Astrocyte (in vitro differentiated cells and primary cell): ENCODE data around the gene P2RY6. TPM values are rescaled to one million over a fixed set of nuclear protein-coding genes. Genes with fewer than 3 reads are reported as not detected.

Experiments
- DNase-seq: peaks from one replicate; pipeline ENCODE4 v3.0.0-alpha.2; 2010; ENCODE audit warnings: low read depth
- FAIRE-seq: peaks from 2 replicates; lab custom pipeline; 2011; peaks lifted over from hg19 to GRCh38; lab: Jason Lieb, UNC
- H2AFZ ChIP-seq: 2 replicates; pipeline ENCODE4 v1.6.0; 2012; ENCODE audit warnings: low read depth, low read length, inconsistent platforms
- H3K27ac ChIP-seq: 2 replicates; pipeline ENCODE4 v1.5.1; 2011; ENCODE audit warnings: low read depth, low read length, inconsistent platforms
- H3K27me3 ChIP-seq: 2 replicates; pipeline ENCODE4 v1.6.0; 2011; ENCODE audit warnings: low read length, inconsistent platforms; ENCODE audit not compliant: insufficient read depth
- H3K36me3 ChIP-seq: 2 replicates; pipeline ENCODE4 v1.5.1; 2011; ENCODE audit warnings: low read length, inconsistent platforms; ENCODE audit not compliant: insufficient read depth
- H3K4me1 ChIP-seq: 2 replicates; pipeline ENCODE4 v1.5.1; 2011; ENCODE audit warnings: low read length, inconsistent platforms; ENCODE audit not compliant: insufficient read depth
- H3K4me2 ChIP-seq: 2 replicates; pipeline ENCODE4 v1.6.0; 2012; ENCODE audit warnings: low read length, inconsistent platforms
- H3K4me3 ChIP-seq: 2 replicates; pipeline ENCODE4 v1.5.1; 2011; ENCODE audit warnings: low read depth, mild to moderate bottlenecking, low read length, inconsistent platforms; ENCODE audit not compliant: insufficient read depth
- H3K79me2 ChIP-seq: 2 replicates; pipeline ENCODE4 v1.6.0; 2012; ENCODE audit warnings: mild to moderate bottlenecking, low read length, inconsistent platforms; ENCODE audit not compliant: insufficient read depth
- H3K9ac ChIP-seq: 2 replicates; pipeline ENCODE4 v1.6.0; 2012; ENCODE audit warnings: mild to moderate bottlenecking, low read length, inconsistent platforms
- H3K9me3 ChIP-seq: 2 replicates; pipeline ENCODE4 v1.5.1; 2012; ENCODE audit warnings: low read depth, mild to moderate bottlenecking, low read length, inconsistent platforms; ENCODE audit not compliant: insufficient read depth
- H4K20me1 ChIP-seq: 2 replicates; pipeline ENCODE4 v1.6.0; 2012; ENCODE audit warnings: low read length, inconsistent platforms; ENCODE audit not compliant: insufficient read depth
- H3K27ac Mint-ChIP-seq: one replicate; pipeline ENCODE4 v1.8.0; 2021; ENCODE audit warnings: mild to moderate bottlenecking, mixed read lengths; ENCODE audit not compliant: unreplicated experiment
- H3K27me3 Mint-ChIP-seq: one replicate; pipeline ENCODE4 v1.8.0; 2021; ENCODE audit warnings: low read depth, mixed read lengths; ENCODE audit not compliant: unreplicated experiment
- H3K36me3 Mint-ChIP-seq: one replicate; pipeline ENCODE4 v1.8.0; 2021; ENCODE audit warnings: low read depth, mixed read lengths; ENCODE audit not compliant: unreplicated experiment
- H3K4me1 Mint-ChIP-seq: one replicate; pipeline ENCODE4 v1.8.0; 2021; ENCODE audit warnings: low read depth, mixed read lengths; ENCODE audit not compliant: unreplicated experiment
- H3K4me3 Mint-ChIP-seq: one replicate; pipeline ENCODE4 v1.8.0; 2021; ENCODE audit warnings: mild to moderate bottlenecking, moderate library complexity, mixed read lengths; ENCODE audit not compliant: unreplicated experiment
- H3K9me3 Mint-ChIP-seq: one replicate; pipeline ENCODE4 v1.8.0; 2021; ENCODE audit warnings: mild to moderate bottlenecking, mixed read lengths; ENCODE audit not compliant: unreplicated experiment
- EZH2 ChIP-seq: IDR thresholded peaks from 2 replicates; pipeline ENCODE4 v1.6.1; 2012; ENCODE audit warnings: mild to moderate bottlenecking, low read length, inconsistent platforms; ENCODE audit not compliant: insufficient read depth
- total RNA-seq: library from RNA; stranded (reverse); gene quantifications from 2 replicates; pipeline ENCODE4 v1.2.1, GENCODE V29; 2021
- TF ChIP-seq, protein P1 (sequence below): IDR thresholded peaks from 2 replicates; pipeline ENCODE4 v1.5.1; 2011; ENCODE audit warnings: low read depth, mild to moderate bottlenecking, inconsistent platforms, low read length, moderate library complexity; ENCODE audit not compliant: insufficient read depth

Gene P2RY6
- total RNA-seq, 1 donor from 2014 or later, result 0.75 TPM

DNA sequence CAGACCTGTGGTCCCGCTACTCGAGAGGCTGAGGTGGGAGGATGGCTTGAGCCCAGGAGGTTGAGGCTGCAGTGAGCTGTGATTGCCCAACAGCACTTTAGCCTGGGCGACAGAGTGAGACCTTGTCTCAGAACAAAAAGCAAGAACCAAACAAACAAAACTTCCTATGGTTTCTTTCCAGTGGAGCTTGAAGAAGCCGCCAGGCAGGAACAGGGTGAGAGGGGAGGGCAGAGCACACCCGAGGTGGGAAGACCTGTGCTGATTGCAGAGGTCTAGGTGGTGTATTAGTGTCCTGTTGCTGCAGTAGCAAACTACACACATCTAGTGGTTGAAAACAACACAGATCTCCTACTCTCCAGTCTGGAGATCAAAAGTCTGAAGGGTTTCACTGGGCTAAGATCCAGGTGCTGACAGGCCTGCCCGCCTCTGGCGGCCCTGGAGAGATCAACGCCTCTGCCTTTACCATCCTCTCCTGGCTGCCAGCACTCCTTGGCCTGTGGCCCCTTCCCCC, 46.4 kb downstream of the P2RY6 start:
- H3K4me3 ChIP-seq, result no peak overlapping the region
- H3K79me2 ChIP-seq, result peaks cover 98% of the 10 kb centered on the region
- Mint-ChIP-seq H3K27me3 (no peaks in the 10 kb centered on the region), H3K9me3 (no peaks in the 10 kb centered on the region), H3K36me3 (peaks cover 12% of the 10 kb centered on the region), H3K4me1 (peaks cover 62% of the 10 kb centered on the region), H3K4me3 (no peak overlapping the region), H3K27ac (no peak overlapping the region)
- no peak for FAIRE-seq
- H4K20me1 ChIP-seq, result peaks cover 79% of the 10 kb centered on the region
- H3K27ac ChIP-seq, result no peak overlapping the region
- H3K27me3 ChIP-seq, result no peaks in the 10 kb centered on the region
- H3K36me3 ChIP-seq, result no peaks in the 10 kb centered on the region
- no peak for DNase-seq
- TF ChIP-seq EZH2, result no peak
- TF ChIP-seq, protein P1, sequence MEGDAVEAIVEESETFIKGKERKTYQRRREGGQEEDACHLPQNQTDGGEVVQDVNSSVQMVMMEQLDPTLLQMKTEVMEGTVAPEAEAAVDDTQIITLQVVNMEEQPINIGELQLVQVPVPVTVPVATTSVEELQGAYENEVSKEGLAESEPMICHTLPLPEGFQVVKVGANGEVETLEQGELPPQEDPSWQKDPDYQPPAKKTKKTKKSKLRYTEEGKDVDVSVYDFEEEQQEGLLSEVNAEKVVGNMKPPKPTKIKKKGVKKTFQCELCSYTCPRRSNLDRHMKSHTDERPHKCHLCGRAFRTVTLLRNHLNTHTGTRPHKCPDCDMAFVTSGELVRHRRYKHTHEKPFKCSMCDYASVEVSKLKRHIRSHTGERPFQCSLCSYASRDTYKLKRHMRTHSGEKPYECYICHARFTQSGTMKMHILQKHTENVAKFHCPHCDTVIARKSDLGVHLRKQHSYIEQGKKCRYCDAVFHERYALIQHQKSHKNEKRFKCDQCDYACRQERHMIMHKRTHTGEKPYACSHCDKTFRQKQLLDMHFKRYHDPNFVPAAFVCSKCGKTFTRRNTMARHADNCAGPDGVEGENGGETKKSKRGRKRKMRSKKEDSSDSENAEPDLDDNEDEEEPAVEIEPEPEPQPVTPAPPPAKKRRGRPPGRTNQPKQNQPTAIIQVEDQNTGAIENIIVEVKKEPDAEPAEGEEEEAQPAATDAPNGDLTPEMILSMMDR, result no peak
- no peak overlapping the region for H3K4me2 ChIP-seq
- H3K9ac ChIP-seq, result no peak overlapping the region
- no peaks in the 10 kb centered on the region for H3K9me3 ChIP-seq
- H3K4me1 ChIP-seq, result peaks cover 70% of the 10 kb centered on the region
- H2AFZ ChIP-seq, result no peak overlapping the region

GRCh38 chr11:73320763-73321603, 48.8 kb downstream of the P2RY6 start:
- peak overlapping the region; percentile 72 for H3K4me2 ChIP-seq
- H3K4me1 ChIP-seq, result peaks cover 69% of the 10 kb centered on the region

More at GRCh38 chr11:73320763-73321603, 48.8 kb downstream of the P2RY6 start:
- H3K9ac ChIP-seq, result peak overlapping the region; percentile 79
- Mint-ChIP-seq H3K9me3 (no peaks in the 10 kb centered on the region), H3K4me1 (peaks cover 65% of the 10 kb centered on the region), H3K27me3 (no peaks in the 10 kb centered on the region), H3K4me3 (no peak overlapping the region), H3K36me3 (peaks cover 8% of the 10 kb centered on the region), H3K27ac (peak overlapping the region; percentile 93)
- H3K27me3 ChIP-seq, result no peaks in the 10 kb centered on the region
- peak overlapping the region; percentile 82 for H3K27ac ChIP-seq
- H3K79me2 ChIP-seq, result peaks cover 98% of the 10 kb centered on the region
- H2AFZ ChIP-seq, result no peak overlapping the region
- no peak for FAIRE-seq
- H3K9me3 ChIP-seq, result no peaks in the 10 kb centered on the region
- no peaks in the 10 kb centered on the region for H3K36me3 ChIP-seq
- peaks cover 57% of the 10 kb centered on the region for H4K20me1 ChIP-seq
- TF ChIP-seq, protein P1, result no peak
- no peak for TF ChIP-seq EZH2
- no peak overlapping the region for H3K4me3 ChIP-seq
- no peak for DNase-seq
